PC-9 (cell line): ENCODE data around the gene CXXC5. TPM values are rescaled to one million over a fixed set of nuclear protein-coding genes. Genes with fewer than 3 reads are reported as not detected.
"Not testable (repeated sequence)": the region's sequence is repeated elsewhere in the genome, so short reads cannot be mapped to it uniquely, and the experiment has no call there.

Experiments used
- Bru-seq: library from RNA; stranded (reverse); fragments of 400-500 nt; gene quantifications from one replicate; lab custom pipeline; 2021; lab: Mats Ljungman, UMichigan
- BruChase-seq, 2 experiments: library from RNA; stranded (reverse); fragments of 400-500 nt; gene quantifications; one replicate each; lab custom pipeline; 2021; lab: Mats Ljungman, UMichigan
- BruUV-seq: library from RNA; stranded (reverse); fragments of 400-500 nt; replicated peaks from 2 replicates; lab custom pipeline; 2021; lab: Mats Ljungman, UMichigan
- CTCF ChIA-PET: fragments of 300-600 bp; sonication (Branson Sonifier 250); formaldehyde crosslinking; loops from one replicate; lab custom pipeline; 2022; ENCODE audit warnings: antibody characterized with exemption; lab: Charles Lee
- POLR2A ChIA-PET: fragments of 300-600 bp; sonication (Branson Sonifier 250); formaldehyde crosslinking; loops from one replicate; lab custom pipeline; 2022; ENCODE audit warnings: antibody characterized with exemption; ENCODE audit not compliant: unreplicated experiment; lab: Charles Lee
- DNase-seq, 2 experiments: peaks; one replicate each; pipeline versions ENCODE4 v3.0.0 to v3.0.0-alpha.2; 2015 to 2022; ENCODE audit warnings: mixed read lengths in 1 of 2
- H2AFZ ChIP-seq: fragments of 200-600 bp; sonication (generic); 2 replicates; pipeline ENCODE4 v1.8.1; 2017; ENCODE audit warnings: antibody characterized with exemption
- H3F3A ChIP-seq: fragments of 200-600 bp; sonication (generic); 2 replicates; pipeline ENCODE4 v1.8.1; 2017; ENCODE audit warnings: antibody characterized with exemption, mild to moderate bottlenecking, low read depth; ENCODE audit not compliant: insufficient read depth
- H3K27ac ChIP-seq: fragments of 200-600 bp; sonication (generic); 2 replicates; pipeline ENCODE4 v1.6.1; 2016; ENCODE audit warnings: mixed run types
- H3K27me3 ChIP-seq: fragments of 200-600 bp; sonication (generic); 2 replicates; pipeline ENCODE4 v1.6.1; 2016; ENCODE audit warnings: low read depth, mixed run types; ENCODE audit not compliant: insufficient read depth
- H3K36me3 ChIP-seq: fragments of 200-600 bp; sonication (generic); 2 replicates; pipeline ENCODE4 v1.6.1; 2016; ENCODE audit warnings: low read depth, mixed run types
- H3K4me1 ChIP-seq: fragments of 200-600 bp; sonication (generic); replicated peaks from 2 replicates; pipeline ENCODE4 v1.6.1; 2016; ENCODE audit warnings: mixed run types; ENCODE audit not compliant: insufficient read depth
- H3K4me2 ChIP-seq: fragments of 200-600 bp; sonication (generic); 2 replicates; pipeline ENCODE4 v1.6.1; 2017; ENCODE audit warnings: mixed run types
- H3K4me3 ChIP-seq: fragments of 200-600 bp; sonication (generic); 2 replicates; pipeline ENCODE4 v1.6.1; 2016; ENCODE audit warnings: mixed run types
- H3K79me2 ChIP-seq: fragments of 200-600 bp; sonication (generic); 2 replicates; pipeline ENCODE4 v1.6.1; 2017; ENCODE audit warnings: low read depth, mixed run types
- H3K9me2 ChIP-seq: fragments of 200-600 bp; sonication (generic); 2 replicates; pipeline ENCODE4 v1.8.1; 2017; ENCODE audit warnings: mild to moderate bottlenecking; ENCODE audit not compliant: insufficient read depth
- H3K9me3 ChIP-seq: fragments of 200-600 bp; sonication (generic); 2 replicates; pipeline ENCODE4 v1.8.1; 2016; ENCODE audit warnings: low read depth; ENCODE audit not compliant: insufficient read depth
- H4K20me1 ChIP-seq: fragments of 200-600 bp; sonication (generic); 2 replicates; pipeline ENCODE4 v1.8.1; 2017; ENCODE audit not compliant: insufficient read depth
- EZH2 ChIP-seq: fragments of 200-600 bp; sonication (generic); IDR thresholded peaks from 2 replicates; pipeline ENCODE4 v1.8.0; 2017; ENCODE audit warnings: antibody characterized with exemption, low read depth
- intact Hi-C: fragments of 100-400 bp; cut with micrococcal nuclease; formaldehyde crosslinking; loops from one replicate; pipeline ENCODE4 v1.10.0; 2022; ENCODE audit not compliant: unreplicated experiment
- long read RNA-seq: library from polyadenylated mRNA; stranded (forward); transcript quantifications from one replicate; pipeline ENCODE4 v2.0.0, GENCODE V29; 2022
- total RNA-seq: library from RNA; stranded (reverse); gene quantifications from 2 replicates; pipeline ENCODE4 v1.2.3, GENCODE V29; 2021
- TF ChIP-seq, protein P1 (sequence below): fragments of 200-600 bp; sonication (generic); conservative IDR thresholded peaks from 2 replicates; pipeline ENCODE4 v1.6.1; 2017; ENCODE audit warnings: mixed run types, antibody characterized with exemption, mild to moderate bottlenecking, moderate library complexity

The CXXC5 gene
- 59.9 and 68.2 TPM in 2 replicates for total RNA-seq
- percentile 58 among the genes with signal in this experiment for Bru-seq, nascent RNA
- percentile 73 among the genes with signal in this experiment for BruChase-seq, experiment 1, labeled RNA remaining after a 2-hour chase
- BruChase-seq, experiment 2, labeled RNA remaining after a 6-hour chase, result percentile 64 among the genes with signal in this experiment
- long read RNA-seq, transcript CXXC5-201 (3 exons, 2,658 nt), result major isoform, 95 of 163 reads
- long read RNA-seq, transcript CXXC5-211 (3 exons, 1,892 nt), result minor isoform, 29 of 163 reads
- long read RNA-seq, partial matches to known transcripts, result 4 of 163 reads
- long read RNA-seq, other reads (novel, unspliced or antisense), result 34 of 163 reads

DNA sequence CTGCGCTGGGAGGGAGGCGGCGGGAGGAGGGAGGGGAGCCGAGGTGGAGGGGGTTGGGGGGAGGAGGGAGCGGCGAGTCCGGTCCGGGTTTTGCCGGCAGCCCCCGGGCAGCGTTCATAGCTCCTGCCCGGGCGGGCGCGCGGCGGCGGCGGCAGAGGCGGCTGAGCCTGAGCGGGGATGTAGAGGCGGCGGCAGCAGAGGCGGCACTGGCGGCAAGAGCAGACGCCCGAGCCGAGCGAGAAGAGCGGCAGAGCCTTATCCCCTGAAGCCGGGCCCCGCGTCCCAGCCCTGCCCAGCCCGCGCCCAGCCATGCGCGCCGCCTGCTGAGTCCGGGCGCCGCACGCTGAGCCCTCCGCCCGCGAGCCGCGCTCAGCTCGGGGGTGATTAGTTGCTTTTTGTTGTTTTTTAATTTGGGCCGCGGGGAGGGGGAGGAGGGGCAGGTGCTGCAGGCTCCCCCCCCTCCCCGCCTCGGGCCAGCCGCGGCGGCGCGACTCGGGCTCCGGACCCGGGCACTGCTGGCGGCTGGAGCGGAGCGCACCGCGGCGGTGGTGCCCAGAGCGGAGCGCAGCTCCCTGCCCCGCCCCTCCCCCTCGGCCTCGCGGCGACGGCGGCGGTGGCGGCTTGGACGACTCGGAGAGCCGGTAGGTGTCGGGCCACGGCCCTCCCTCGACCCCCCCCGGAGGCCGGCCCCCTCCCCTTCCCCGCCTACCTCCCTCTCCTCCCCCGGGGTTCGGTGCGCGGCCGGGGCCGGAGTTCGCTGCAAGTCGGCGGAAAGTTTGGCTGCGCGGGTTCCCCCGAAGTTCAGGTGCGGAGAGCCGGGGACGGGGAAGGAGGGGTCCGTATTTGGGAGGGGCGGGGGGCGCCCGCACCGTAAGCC lies at the start of gene CXXC5:
CXXC5 (plus strand) TSS at position 145 of the 877 bp plus-strand sequence. CDS start 32,175 bp downstream, outside the sequence.
- H3K27me3 ChIP-seq, result no peaks in the 10 kb centered on the region
- ChIA-PET CTCF (interaction anchor here (0.6 to 1.4 kb wide), 9 partner anchors 12 to 214 kb away, joined by 3 to 12 read pairs (median 4); no protein-coding TSS in a partner anchor), POLR2A (interaction anchor here (0.6 to 1.7 kb wide), 3 partner anchors 12 to 127 kb away, joined by 5 to 10 read pairs (median 6); no protein-coding TSS in a partner anchor)
- H3K36me3 ChIP-seq, result no peaks in the 10 kb centered on the region
- peak; percentile 63 to 86 for DNase-seq
- BruUV-seq, result no TSS peak
- H3K27ac ChIP-seq, result no peak within 1 kb of the TSS
- peaks cover 36% of the 10 kb centered on the region for H3F3A ChIP-seq
- peak within 1 kb of the TSS; percentile 97 for H3K4me2 ChIP-seq
- no peaks in the 10 kb centered on the region for H3K9me3 ChIP-seq
- peaks cover 25% of the 10 kb centered on the region for H4K20me1 ChIP-seq
- H3K79me2 ChIP-seq, result peaks cover 46% of the 10 kb centered on the region
- H2AFZ ChIP-seq, result peak within 1 kb of the TSS; percentile 80
- TF ChIP-seq, protein P1, sequence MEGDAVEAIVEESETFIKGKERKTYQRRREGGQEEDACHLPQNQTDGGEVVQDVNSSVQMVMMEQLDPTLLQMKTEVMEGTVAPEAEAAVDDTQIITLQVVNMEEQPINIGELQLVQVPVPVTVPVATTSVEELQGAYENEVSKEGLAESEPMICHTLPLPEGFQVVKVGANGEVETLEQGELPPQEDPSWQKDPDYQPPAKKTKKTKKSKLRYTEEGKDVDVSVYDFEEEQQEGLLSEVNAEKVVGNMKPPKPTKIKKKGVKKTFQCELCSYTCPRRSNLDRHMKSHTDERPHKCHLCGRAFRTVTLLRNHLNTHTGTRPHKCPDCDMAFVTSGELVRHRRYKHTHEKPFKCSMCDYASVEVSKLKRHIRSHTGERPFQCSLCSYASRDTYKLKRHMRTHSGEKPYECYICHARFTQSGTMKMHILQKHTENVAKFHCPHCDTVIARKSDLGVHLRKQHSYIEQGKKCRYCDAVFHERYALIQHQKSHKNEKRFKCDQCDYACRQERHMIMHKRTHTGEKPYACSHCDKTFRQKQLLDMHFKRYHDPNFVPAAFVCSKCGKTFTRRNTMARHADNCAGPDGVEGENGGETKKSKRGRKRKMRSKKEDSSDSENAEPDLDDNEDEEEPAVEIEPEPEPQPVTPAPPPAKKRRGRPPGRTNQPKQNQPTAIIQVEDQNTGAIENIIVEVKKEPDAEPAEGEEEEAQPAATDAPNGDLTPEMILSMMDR, result no peak
- no peak for TF ChIP-seq EZH2
- H3K4me1 ChIP-seq, result peaks cover 65% of the 10 kb centered on the region
- peak within 1 kb of the TSS; percentile 97 for H3K4me3 ChIP-seq
- no peaks in the 10 kb centered on the region for H3K9me2 ChIP-seq
- intact Hi-C loops, result loop anchor here (1.0 to 2.0 kb wide), 2 partner anchors 11 to 48 kb away; no protein-coding TSS in a partner anchor

DNA sequence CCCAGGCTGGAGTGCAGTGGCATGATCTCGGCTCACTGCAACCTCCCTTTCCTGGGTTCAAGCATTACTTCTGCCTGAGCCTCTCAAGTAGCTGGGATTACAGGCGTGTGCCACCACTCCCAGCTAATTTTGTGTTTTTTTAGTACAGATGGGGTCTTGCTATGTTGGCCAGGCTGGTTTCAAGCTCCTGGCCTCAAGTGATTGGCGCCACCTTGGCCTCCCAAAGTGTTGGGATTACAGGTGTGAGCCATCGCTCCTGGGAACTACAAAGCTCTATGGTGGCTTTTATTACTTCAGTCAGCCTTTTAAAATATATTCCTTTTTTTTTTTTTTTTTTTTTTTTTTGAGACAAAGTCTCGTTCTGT lies 49.6 kb upstream of the CXXC5 start:
- BruUV-seq, DNase-seq, H3K4me3 ChIP-seq, H3K9me2 ChIP-seq, intact Hi-C loops, POLR2A ChIA-PET, H3K27me3 ChIP-seq, H2AFZ ChIP-seq, H3K4me2 ChIP-seq, H3K9me3 ChIP-seq, H3K27ac ChIP-seq: not testable (repeated sequence)
- Histone ChIP-seq H3K36me3 (peaks cover 14% of the 10 kb centered on the region; the same call in 1 of the 2 replicates), H4K20me1 (peaks cover 44% of the 10 kb centered on the region), H3F3A (peaks cover 36% of the 10 kb centered on the region), H3K4me1 (peaks cover 16% of the 10 kb centered on the region), H3K79me2 (peaks cover 84% of the 10 kb centered on the region)
- CTCF ChIA-PET, result interaction anchor here (0.7 kb wide), 1 partner anchor 1419 kb away, joined by 10 read pairs; no protein-coding TSS in a partner anchor

DNA sequence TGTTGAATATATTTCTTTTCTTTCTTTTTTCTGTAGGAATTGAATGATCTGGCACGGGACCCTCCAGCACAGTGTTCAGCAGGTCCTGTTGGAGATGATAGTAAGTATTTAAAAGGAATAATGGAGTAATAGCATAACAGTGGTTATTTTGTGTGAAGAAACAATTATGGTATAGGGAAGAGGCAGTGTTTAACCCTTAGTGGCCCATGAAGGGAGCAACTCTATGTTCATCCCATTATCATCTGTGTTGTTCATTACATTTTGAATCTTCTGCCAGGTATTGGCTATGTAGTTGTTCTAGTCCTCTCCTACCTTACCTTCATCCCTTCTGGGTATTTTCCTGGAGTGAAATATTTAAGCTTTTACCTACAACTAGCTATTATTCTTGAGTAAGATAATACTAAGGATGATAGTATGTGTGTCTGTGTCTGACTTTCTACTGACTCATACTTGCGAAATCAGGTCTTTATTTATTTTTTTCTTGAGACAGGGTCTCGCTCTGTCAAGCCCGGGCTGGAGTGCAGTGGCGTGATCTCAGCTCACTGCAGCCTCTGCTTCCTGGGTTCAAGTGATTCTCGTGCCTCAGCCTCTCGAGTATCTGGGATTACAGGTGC lies 47.7 kb upstream of the CXXC5 start:
- Histone ChIP-seq H3K9me2 (no peaks in the 10 kb centered on the region), H3K4me2 (no peak overlapping the region), H3K79me2 (peaks cover 66% of the 10 kb centered on the region), H3K27ac (no peak overlapping the region), H3K9me3 (no peaks in the 10 kb centered on the region), H3K27me3 (no peaks in the 10 kb centered on the region), H3K4me3 (no peak overlapping the region), H4K20me1 (peaks cover 41% of the 10 kb centered on the region), H2AFZ (no peak overlapping the region), H3F3A (peaks cover 40% of the 10 kb centered on the region), H3K36me3 (peaks cover 14% of the 10 kb centered on the region; the same call in 1 of the 2 replicates), H3K4me1 (peaks cover 9% of the 10 kb centered on the region; the same call in 1 of the 2 replicates)
- TF ChIP-seq, protein P1, result no peak
- no peak for TF ChIP-seq EZH2
- POLR2A ChIA-PET, result no interaction called here
- CTCF ChIA-PET, result interaction anchor here (0.6 kb wide), 1 partner anchor 731 kb away, joined by 4 read pairs; no protein-coding TSS in a partner anchor
- intact Hi-C loops, result no loop called here
- no TSS peak for BruUV-seq
- DNase-seq, result no peak
